ENCODE results near the gene PDCD4.
"Not testable (repeated sequence)": the region's sequence is repeated elsewhere in the genome, so short reads cannot be mapped to it uniquely, and the experiment has no call there.

The PDCD4 gene

GRCh38 chr10:110862961-110863360 is 8.8 kb upstream of the PDCD4 start:
- no peak for DNase-seq

GRCh38 chr10:110863361-110863760 is 8.4 kb upstream of the PDCD4 start:
- no peak for DNase-seq

GRCh38 chr10:110863956-110864355 is 7.8 kb upstream of the PDCD4 start:
- no peak for DNase-seq

GRCh38 chr10:110864662-110865140 is 7.0 kb upstream of the PDCD4 start:
- DNase-seq, result no peak

- DNase-seq, result no peak
These were observed 6.4 kb upstream of the PDCD4 start for GRCh38 chr10:110865186-110865808.

- DNase-seq, result no peak
These were observed 5.8 kb upstream of the PDCD4 start for GRCh38 chr10:110865809-110866482.

- not testable (repeated sequence) for DNase-seq
These were observed 4.5 kb upstream of the PDCD4 start for GRCh38 chr10:110867011-110867806.

- no peak for DNase-seq
These were observed 3.8 kb upstream of the PDCD4 start for GRCh38 chr10:110867807-110868465.

GRCh38 chr10:110868981-110869380 is 2.7 kb upstream of the PDCD4 start:
- DNase-seq, result no peak

- no peak for DNase-seq
These were observed 868 bp upstream of the PDCD4 start for GRCh38 chr10:110870823-110871297.

- no peak for DNase-seq
These were observed 636 bp downstream of the PDCD4 start for GRCh38 chr10:110872145-110872983.

- no peak for DNase-seq
These were observed 1.5 kb downstream of the PDCD4 start for GRCh38 chr10:110872984-110873923.

- DNase-seq, result no peak
These were observed 2.2 kb downstream of the PDCD4 start for GRCh38 chr10:110873951-110874350.

GRCh38 chr10:110876000-110876399 is 4.3 kb downstream of the PDCD4 start:
- no peak for DNase-seq

GRCh38 chr10:110876788-110877187 is 5.1 kb downstream of the PDCD4 start:
- no peak for DNase-seq

- DNase-seq, result no peak
These were observed 8.3 kb downstream of the PDCD4 start for GRCh38 chr10:110880012-110880411.

GRCh38 chr10:110881247-110881646 is 9.5 kb downstream of the PDCD4 start:
- no peak for DNase-seq

GRCh38 chr10:110881905-110882304 is 10.2 kb downstream of the PDCD4 start:
- DNase-seq, result no peak

GRCh38 chr10:110883924-110884323 is 12.2 kb downstream of the PDCD4 start:
- no peak for DNase-seq

- no peak for DNase-seq
These were observed 14.4 kb downstream of the PDCD4 start for GRCh38 chr10:110885932-110886674.
